GM12801 (cell line): ENCODE data around the gene HS1BP3.

Experiments used
- TF ChIP-seq, protein P1 (sequence below): IDR thresholded peaks from one replicate; pipeline ENCODE4 v1.5.1; 2011; ENCODE audit warnings: control low read depth; ENCODE audit not compliant: insufficient read length; ENCODE audit errors: extremely low read depth

The HS1BP3 gene

GRCh38 chr2:20672201-20672951 is 21.5 kb upstream of the HS1BP3 start:
- TF ChIP-seq, protein P1, sequence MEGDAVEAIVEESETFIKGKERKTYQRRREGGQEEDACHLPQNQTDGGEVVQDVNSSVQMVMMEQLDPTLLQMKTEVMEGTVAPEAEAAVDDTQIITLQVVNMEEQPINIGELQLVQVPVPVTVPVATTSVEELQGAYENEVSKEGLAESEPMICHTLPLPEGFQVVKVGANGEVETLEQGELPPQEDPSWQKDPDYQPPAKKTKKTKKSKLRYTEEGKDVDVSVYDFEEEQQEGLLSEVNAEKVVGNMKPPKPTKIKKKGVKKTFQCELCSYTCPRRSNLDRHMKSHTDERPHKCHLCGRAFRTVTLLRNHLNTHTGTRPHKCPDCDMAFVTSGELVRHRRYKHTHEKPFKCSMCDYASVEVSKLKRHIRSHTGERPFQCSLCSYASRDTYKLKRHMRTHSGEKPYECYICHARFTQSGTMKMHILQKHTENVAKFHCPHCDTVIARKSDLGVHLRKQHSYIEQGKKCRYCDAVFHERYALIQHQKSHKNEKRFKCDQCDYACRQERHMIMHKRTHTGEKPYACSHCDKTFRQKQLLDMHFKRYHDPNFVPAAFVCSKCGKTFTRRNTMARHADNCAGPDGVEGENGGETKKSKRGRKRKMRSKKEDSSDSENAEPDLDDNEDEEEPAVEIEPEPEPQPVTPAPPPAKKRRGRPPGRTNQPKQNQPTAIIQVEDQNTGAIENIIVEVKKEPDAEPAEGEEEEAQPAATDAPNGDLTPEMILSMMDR, result no peak

DNA sequence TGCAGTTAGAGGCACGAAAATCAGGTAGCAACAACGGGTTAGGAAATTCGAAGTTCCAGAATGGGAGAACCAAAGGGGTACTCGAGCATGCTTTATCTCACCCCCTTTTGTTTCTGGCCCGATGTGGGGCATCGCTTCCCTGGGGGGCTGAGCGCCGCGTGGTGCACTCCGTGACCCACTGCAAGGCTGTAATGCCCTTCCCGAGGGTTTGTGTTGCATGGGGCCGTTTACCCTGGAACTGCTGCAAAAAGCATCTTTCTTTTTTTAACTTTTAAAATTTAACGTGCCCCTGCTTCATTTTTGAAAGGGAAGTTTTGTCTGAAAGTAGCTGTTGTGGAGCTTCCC is 20.8 kb upstream of the HS1BP3 start:
- TF ChIP-seq, protein P1, result no peak

GRCh38 chr2:20671036-20671735 is 20.3 kb upstream of the HS1BP3 start:
- TF ChIP-seq, protein P1, result no peak

DNA sequence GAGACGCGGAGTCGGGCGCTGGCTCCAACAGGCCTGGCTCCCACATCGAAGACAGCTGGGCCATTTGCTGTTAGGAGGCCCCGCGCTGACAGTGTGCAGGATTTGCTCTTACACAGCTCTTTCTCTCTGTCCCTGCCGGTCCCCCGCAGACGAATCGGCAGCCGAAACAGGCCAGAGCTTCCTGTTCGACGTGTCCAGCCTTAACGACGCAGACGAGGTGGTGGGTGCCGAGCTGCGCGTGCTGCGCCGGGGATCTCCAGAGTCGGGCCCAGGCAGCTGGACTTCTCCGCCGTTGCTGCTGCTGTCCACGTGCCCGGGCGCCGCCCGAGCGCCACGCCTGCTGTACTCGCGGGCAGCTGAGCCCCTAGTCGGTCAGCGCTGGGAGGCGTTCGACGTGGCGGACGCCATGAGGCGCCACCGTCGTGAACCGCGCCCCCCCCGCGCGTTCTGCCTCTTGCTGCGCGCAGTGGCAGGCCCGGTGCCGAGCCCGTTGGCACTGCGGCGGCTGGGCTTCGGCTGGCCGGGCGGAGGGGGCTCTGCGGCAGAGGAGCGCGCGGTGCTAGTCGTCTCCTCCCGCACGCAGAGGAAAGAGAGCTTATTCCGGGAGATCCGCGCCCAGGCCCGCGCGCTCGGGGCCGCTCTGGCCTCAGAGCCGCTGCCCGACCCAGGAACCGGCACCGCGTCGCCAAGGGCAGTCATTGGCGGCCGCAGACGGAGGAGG is 19.6 kb upstream of the HS1BP3 start:
- TF ChIP-seq, protein P1, result no peak

DNA sequence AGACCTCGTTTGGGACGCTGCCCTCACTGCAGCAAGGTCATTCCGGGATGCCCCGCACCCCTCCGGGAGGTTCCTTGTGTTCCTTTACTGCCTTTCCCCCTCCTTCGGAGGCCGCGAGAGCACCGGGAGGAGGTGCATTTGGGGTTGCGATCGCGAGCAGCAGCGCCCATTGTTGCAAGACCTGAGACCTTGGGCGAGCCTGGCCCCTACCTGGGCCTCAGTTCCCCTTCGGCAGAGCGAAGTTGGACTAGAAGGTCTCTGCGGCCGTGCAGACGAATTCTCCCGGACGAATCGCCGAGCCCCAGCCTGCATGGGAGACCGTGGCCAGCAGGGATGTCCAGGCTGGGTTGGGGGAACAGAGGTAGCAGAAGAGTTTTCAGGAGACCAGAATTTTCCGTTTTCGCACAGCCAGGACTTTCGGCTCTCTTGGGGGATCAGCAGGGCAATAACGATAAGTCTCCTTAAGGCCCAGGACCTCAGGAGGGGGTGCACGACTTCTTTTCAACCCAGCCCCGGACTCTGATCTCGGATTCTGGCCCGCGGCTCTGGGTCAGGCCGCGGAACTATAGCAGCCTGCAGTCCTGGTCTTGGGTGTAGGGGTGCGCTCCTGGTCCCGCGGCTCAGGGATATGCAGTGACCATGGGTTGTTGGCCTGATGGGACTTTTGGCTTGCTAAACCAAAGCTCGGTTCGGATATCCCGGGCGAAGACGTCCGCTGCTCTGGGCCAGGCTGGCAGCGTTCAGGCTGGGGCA is 18.8 kb upstream of the HS1BP3 start:
- TF ChIP-seq, protein P1, result no peak

DNA sequence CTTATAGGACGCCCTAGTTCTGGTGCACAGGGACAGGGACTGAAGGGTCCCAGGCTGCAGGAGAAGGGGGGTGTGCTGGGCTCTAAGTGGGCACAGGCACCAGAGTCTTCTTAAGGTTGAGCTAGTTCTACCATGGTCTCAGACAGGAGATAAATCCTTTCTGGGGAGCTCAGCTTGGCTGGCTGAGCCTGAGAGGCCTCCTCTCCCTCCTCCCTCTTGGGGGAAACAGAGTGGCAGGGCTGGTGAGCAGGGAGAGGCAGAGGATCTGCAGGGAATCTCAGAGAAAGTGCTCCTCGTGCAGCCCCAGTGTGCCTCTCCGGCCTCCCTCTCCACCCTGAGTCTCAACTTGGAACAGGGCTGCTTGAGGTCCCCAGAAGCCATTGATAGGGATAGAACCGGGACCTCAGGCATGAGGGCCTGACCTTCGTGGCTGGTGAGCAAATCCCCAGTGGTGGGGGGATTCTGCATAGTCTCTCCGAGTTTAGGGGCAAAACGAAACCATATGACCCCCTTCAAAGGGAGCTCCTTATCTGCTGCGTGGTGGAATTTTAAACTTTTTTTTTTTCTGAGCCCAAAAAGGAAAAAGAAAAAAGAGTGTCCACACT is 18.1 kb upstream of the HS1BP3 start:
- TF ChIP-seq, protein P1, result no peak

DNA sequence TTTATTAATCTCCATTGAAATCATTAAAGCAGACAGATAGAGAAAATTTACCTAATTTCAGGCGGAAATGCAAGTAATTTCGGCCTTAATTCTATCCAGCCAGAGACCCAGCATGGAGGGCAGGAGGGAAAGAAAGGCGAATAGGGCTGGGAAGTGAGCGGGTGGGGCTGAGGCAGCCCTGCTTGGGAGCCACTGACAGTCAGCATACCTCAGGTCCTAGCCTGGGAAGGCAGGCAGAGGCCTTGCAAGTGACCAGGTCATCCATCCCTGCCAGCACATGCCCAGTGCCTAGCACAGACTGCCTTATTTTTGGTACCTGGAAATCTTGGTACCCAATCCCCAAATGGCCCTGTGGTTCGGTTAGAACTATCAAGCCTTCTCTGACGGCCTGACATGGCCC is 17.6 kb upstream of the HS1BP3 start:
- TF ChIP-seq, protein P1, result no peak
